Adrenal gland (tissue), 12 donors: Measurements from ENCODE around the gene BOD1. TPM values are rescaled to one million over a fixed set of nuclear protein-coding genes. Genes with fewer than 3 reads are reported as not detected.
A peak's percentile ranks its signal among the peaks of the same experiment; 100 is the strongest.

ENCODE experiments used
- DNase-seq, 7 donors: peaks; one replicate each; pipeline ENCODE4 v3.0.0-alpha.2; 2019 to 2020
- H3K27ac ChIP-seq, 5 donors: fragments of 200-600 bp; sonication (generic) in 4 of 5; 1 replicate in 3 of 5; 2 replicates in 2 of 5; pipeline versions ENCODE4 v1.5.1 to v1.8.0; 2016 to 2020; ENCODE audit warnings: mild to moderate bottlenecking in 1 of 5
- H3K27me3 ChIP-seq: fragments of 200-600 bp; 2 replicates; pipeline ENCODE4 v1.8.0; 2021
- H3K36me3 ChIP-seq, 2 donors: fragments of 200-600 bp; replicated peaks in 1 of 2; 1 replicate in 1 of 2; 2 replicates in 1 of 2; pipeline versions ENCODE4 v1.5.1 to v1.8.0; 2018 to 2022
- H3K4me1 ChIP-seq, 2 donors: fragments of 200-600 bp; replicated peaks in 1 of 2; 1 replicate in 1 of 2; 2 replicates in 1 of 2; pipeline versions ENCODE4 v1.5.1 to v1.8.0; 2018 to 2021
- H3K4me3 ChIP-seq, 4 donors: fragments of 200-600 bp; sonication (generic) in 3 of 4; one replicate each; pipeline ENCODE4 v1.5.1; 2016 to 2018
- H3K9me3 ChIP-seq, 3 donors: fragments of 200-600 bp; sonication (generic) in 1 of 3; replicated peaks in 1 of 3; 1 replicate in 2 of 3; 2 replicates in 1 of 3; pipeline versions ENCODE4 v1.5.1 to v1.8.0; 2016 to 2021
- POLR2A ChIP-seq, 2 donors: fragments of 450-650 bp; IDR thresholded peaks; one replicate each; pipeline ENCODE4 v1.6.1; 2017; ENCODE audit warnings: antibody characterized with exemption in 2 of 2, mild to moderate bottlenecking in 2 of 2, moderate library complexity in 1 of 2
- WGBS, 4 donors: extraction: QIAGEN DNeasy Blood & Tissue Kit in 2 of 4; methylation state at CpG; one replicate each; pipeline versions ENCODE4 v1.1.5 to v1.1.7; 2013 to 2017; 5-methylcytosine and 5-hydroxymethylcytosine counted together
- intact Hi-C, 2 donors: fragments of 100-400 bp; cut with DNase I; formaldehyde crosslinking; loops; one replicate each; pipeline versions ENCODE4 v1.14.1 to v1.15.0; 2022 to 2023
- polyA plus RNA-seq, 3 donors: library from polyadenylated mRNA; stranded (reverse); fragments of 200-250 nt in 2 of 3; fragments of 350-450 nt in 1 of 3; fragmentation: Illumina TruSeq in 1 of 3; extraction: RNeasy Lipid Tissue Mini Kit (QIAGEN cat#74804) in 1 of 3; gene quantifications; one replicate each; pipeline ENCODE4 v1.2.3, GENCODE V29; 2013 to 2014
- total RNA-seq, 9 donors: library from RNA; depleted of rRNA in 4 of 9; stranded (reverse); fragments of >200 nt in 4 of 9; fragments of 120-200 nt in 1 of 9; fragmentation: NEBNext Ultra II Directional in 1 of 9; extraction: Animal tissue kit (Norgen Biotek cat#: 25700) in 1 of 9; gene quantifications; one replicate each; pipeline versions ENCODE4 v1.1.0 to v1.2.4, GENCODE V29; 2013 to 2023
- TF ChIP-seq, protein P1 (sequence below), 6 experiments: fragments of 450-650 bp in 4 of 6; fragments of 200-600 bp in 2 of 6; sonication (generic) in 1 of 6; IDR thresholded peaks; 1 replicate in 5 of 6; 2 replicates in 1 of 6; pipeline versions ENCODE4 v1.5.1 to v1.8.0; 2016 to 2021; ENCODE audit warnings: antibody characterized with exemption in 6 of 6, mild to moderate bottlenecking in 2 of 6, moderate library complexity in 1 of 6
- donor health status: healthy with polysubstance abuse.
- donor health status: Bipolar disorder and iron deficiency.
- donor health status: DM: yes; HTN: yes; CAD: no.
- donor health status: DM: no; HTN: no; CAD: no.
- donor health status: DM: no; HTN: no; CAD: no.
- donor health status: DM: yes; HTN: yes; CAD: no.

BOD1 gene
- total and polyA plus RNA-seq, 12 donors = 30.0 to 127 (median 54.2) TPM

DNA sequence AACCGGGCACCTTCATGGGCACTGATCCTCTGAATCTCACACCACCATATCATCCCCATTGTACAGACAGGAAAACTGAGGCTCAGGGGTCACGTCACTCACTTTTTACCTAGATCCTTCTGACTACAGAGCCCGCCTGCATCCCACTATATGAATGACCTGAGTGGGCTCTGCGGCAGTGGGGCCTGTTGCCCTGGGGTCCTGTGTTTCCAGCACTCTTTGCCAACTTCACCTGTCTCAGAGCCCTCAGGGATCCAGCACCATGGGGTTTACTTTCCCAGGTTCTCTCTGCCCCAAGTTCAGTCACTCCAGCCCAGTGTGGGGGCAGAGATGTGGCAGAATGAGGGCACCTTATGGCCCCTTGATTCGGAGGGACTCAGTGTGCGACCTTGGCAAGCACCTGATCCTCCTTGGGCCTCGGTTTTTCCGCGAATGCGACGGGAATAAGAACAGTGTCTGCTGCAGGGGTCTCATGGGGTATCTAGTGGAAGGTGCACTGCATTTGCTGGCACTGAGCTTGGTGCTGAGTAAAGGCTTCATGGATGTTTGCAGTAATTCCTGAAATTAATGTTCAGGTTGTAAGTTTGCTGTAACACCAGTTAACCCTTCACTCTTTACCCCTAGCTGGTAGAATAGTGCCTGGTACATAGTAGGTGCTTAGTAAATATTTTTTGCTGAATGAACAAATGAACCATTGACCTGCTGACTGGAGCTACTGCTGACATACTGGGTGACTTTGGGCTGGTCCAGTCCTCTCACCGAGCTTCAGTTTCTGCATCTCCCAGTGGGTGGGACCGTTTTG, 47.1 kb upstream of the BOD1 start:
- H3K4me3 ChIP-seq = no peak overlapping the region
- WGBS, 4 donors = 87 to 98% (median 88%) methylated on average over 12 to 13 of the region's 13 CpGs
- H3K27me3 ChIP-seq = no peaks in the 10 kb centered on the region
- H3K4me1 ChIP-seq = peaks cover 0 to 6% of the 10 kb centered on the region in 2 donors
- intact Hi-C loops = no loop called here
- no peaks in the 10 kb centered on the region for H3K36me3 ChIP-seq
- H3K27ac ChIP-seq = no peak overlapping the region
- H3K9me3 ChIP-seq = no peaks in the 10 kb centered on the region
- peak in 1 of 7 donors; percentile 48 for DNase-seq
- TF ChIP-seq POLR2A (IDR thresholded peaks at IDR 0.05) = no peak
- TF ChIP-seq, protein P1, sequence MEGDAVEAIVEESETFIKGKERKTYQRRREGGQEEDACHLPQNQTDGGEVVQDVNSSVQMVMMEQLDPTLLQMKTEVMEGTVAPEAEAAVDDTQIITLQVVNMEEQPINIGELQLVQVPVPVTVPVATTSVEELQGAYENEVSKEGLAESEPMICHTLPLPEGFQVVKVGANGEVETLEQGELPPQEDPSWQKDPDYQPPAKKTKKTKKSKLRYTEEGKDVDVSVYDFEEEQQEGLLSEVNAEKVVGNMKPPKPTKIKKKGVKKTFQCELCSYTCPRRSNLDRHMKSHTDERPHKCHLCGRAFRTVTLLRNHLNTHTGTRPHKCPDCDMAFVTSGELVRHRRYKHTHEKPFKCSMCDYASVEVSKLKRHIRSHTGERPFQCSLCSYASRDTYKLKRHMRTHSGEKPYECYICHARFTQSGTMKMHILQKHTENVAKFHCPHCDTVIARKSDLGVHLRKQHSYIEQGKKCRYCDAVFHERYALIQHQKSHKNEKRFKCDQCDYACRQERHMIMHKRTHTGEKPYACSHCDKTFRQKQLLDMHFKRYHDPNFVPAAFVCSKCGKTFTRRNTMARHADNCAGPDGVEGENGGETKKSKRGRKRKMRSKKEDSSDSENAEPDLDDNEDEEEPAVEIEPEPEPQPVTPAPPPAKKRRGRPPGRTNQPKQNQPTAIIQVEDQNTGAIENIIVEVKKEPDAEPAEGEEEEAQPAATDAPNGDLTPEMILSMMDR (IDR thresholded peaks at IDR 0.05) = no peak

DNA sequence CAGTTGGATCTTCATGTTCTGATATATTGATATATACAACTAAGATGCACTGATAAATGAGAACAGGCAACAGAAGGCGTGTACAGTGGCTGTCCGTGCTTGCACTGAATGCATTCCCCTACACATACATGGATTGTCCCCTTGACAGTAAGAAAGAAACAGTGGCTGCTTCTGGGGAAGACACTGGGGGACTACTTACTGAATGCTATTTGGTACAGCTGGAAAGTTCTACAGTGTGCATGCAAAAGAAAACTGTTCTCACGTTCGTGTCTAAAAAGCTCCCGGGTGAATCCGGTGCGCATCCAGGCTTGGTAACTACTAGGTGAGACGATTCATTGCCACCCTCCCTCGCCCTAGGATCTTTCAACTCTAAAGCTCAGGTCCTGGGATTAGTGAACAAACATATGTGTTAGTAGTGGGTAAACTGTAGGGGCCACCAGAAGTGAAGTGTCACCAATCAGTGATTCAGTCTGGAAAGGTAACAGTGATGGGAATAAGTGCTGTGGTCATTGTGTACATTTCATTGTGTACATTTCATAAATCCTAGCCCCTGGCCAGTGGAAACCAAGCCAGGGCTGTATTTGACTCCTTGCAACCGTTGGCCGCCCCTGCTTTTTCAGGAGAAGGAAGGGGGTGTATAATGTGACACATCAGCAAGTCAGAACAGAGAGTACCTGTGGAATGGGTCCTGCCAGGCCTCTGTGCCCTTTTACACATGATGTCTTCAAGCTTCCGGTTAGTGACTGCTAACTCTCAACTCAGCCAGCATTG, 46.3 kb upstream of the BOD1 start:
- Histone ChIP-seq H3K4me1 (peaks cover 0 to 6% of the 10 kb centered on the region in 2 donors), H3K36me3 (no peaks in the 10 kb centered on the region), H3K27me3 (no peaks in the 10 kb centered on the region), H3K4me3 (no peak overlapping the region), H3K9me3 (no peaks in the 10 kb centered on the region), H3K27ac (no peak overlapping the region)
- intact Hi-C loops = no loop called here
- DNase-seq = peak in 3 of 7 donors; percentile 3 to 31 (median 9)
- no peak for TF ChIP-seq POLR2A (IDR thresholded peaks at IDR 0.05)
- TF ChIP-seq, protein P1 (IDR thresholded peaks at IDR 0.05) = no peak
- WGBS, 4 donors = 90 to 95% (median 94%) methylated on average over 12 of the region's 12 CpGs

- WGBS, 4 donors = 87 to 91% (median 89%) methylated on average over 12 to 14 of the region's 14 CpGs
- Histone ChIP-seq H3K36me3 (no peaks in the 10 kb centered on the region), H3K4me1 (peaks cover 0 to 6% of the 10 kb centered on the region in 2 donors), H3K27me3 (no peaks in the 10 kb centered on the region), H3K9me3 (no peaks in the 10 kb centered on the region), H3K4me3 (no peak overlapping the region), H3K27ac (no peak overlapping the region)
- intact Hi-C loops = no loop called here
- TF ChIP-seq POLR2A (IDR thresholded peaks at IDR 0.05) = no peak
- TF ChIP-seq, protein P1 (IDR thresholded peaks at IDR 0.05) = no peak
- peak in 3 of 7 donors; percentile 5 to 34 (median 10) for DNase-seq
Observed at GRCh38 chr5:173660481-173661280, 44.2 kb upstream of the BOD1 start.

GRCh38 chr5:173659423-173659822, 43.0 kb upstream of the BOD1 start:
- Histone ChIP-seq H3K4me1 (peaks cover 0 to 2% of the 10 kb centered on the region in 2 donors), H3K9me3 (no peaks in the 10 kb centered on the region), H3K4me3 (no peak overlapping the region), H3K27me3 (no peaks in the 10 kb centered on the region), H3K27ac (no peak overlapping the region), H3K36me3 (no peaks in the 10 kb centered on the region)
- WGBS, 4 donors = 82 to 95% (median 94%) methylated on average over 6 of the region's 6 CpGs
- DNase-seq = peak in 2 of 7 donors; percentile 2 to 40
- TF ChIP-seq POLR2A (IDR thresholded peaks at IDR 0.05) = no peak
- TF ChIP-seq, protein P1 (IDR thresholded peaks at IDR 0.05) = no peak
- intact Hi-C loops = no loop called here
